Middle frontal gyrus (tissue), 1 donor: ENCODE data around the gene PDE1C.

ENCODE experiments used
- DNase-seq: peaks from one replicate; pipeline ENCODE4 v3.0.0-alpha.2; 2015; ENCODE audit warnings: low spot score; ENCODE audit errors: extremely low spot score

PDE1C gene

GRCh38 chr7:31720366-31720765 is 349.8 kb downstream of the PDE1C start:
- no peak for DNase-seq

GRCh38 chr7:31716355-31716754 is 353.9 kb downstream of the PDE1C start:
- no peak for DNase-seq

DNA sequence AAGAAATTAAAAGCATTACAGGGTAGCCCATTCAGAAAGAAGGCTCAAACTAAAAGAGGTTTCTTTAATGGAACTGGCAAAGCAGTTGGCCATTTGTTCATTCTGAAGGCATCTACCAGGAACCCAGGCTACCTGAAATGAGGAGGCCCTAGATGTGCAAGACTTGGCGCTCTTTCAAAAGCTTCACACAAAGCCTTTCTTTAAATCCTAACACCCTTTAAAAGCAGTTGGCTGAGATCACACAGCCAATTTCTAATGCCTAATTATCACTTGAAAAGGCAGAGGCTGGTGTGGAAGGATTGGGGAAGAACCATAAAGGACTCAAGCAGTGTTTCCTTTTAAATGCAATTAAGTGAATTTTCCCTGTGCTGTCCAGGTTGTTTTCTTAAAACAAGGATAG is 360.0 kb downstream of the PDE1C start:
- DNase-seq, result no peak

- no peak for DNase-seq
These were observed 363.1 kb downstream of the PDE1C start for GRCh38 chr7:31707089-31707488.

GRCh38 chr7:31705377-31705776 is 364.8 kb downstream of the PDE1C start:
- no peak for DNase-seq

DNA sequence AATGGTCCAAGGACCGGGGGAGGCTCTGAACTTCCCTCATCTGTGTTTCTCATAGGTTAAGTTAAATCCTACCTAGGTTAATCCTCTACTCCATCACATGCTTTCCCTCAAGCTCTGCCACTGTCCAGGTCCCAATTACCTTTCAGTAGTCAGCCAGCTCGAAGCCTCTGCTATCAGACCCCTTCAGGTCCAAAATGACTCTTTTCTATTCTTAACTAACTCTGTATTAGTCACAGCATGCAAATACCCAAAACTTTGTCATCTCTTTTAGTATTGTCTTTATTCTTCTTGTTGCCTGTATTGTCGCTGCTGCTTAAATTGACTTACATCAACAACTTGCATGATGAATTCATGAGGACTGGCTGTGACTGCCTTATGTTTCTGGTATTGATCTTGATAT is 367.9 kb downstream of the PDE1C start:
- DNase-seq, result no peak
